K562 (cell line): ENCODE data around the gene DUSP9. TPM values are rescaled to one million over a fixed set of nuclear protein-coding genes. Genes with fewer than 3 reads are reported as not detected.

Source experiments
- CBFB ChIP-seq: sonication (generic); formaldehyde crosslinking; IDR thresholded peaks from 2 replicates; pipeline ENCODE4 v1.4.0; 2020; ENCODE audit warnings: mild to moderate bottlenecking, missing genetic modification reagents
- CBX8 ChIP-seq: fragments of 200-600 bp; sonication (generic); IDR thresholded peaks from 2 replicates; pipeline ENCODE4 v1.6.1; 2012; ENCODE audit warnings: borderline replicate concordance, mixed run types, low read depth, mild to moderate bottlenecking, moderate library complexity, mixed read lengths, low read length, control low read depth, inconsistent platforms; ENCODE audit not compliant: poor library complexity, severe bottlenecking; ENCODE audit errors: extremely low read depth
- CHD1 ChIP-seq: fragments of 200-600 bp; sonication (generic); IDR thresholded peaks from one replicate; pipeline ENCODE4 v1.6.1; 2012; ENCODE audit warnings: mild to moderate bottlenecking, moderate library complexity, low read length, inconsistent platforms
- FOXP4 ChIP-seq: sonication (generic); formaldehyde crosslinking; IDR thresholded peaks from 2 replicates; pipeline ENCODE4 v1.8.0; 2022; ENCODE audit warnings: mild to moderate bottlenecking, missing genetic modification reagents, borderline replicate concordance
- GATAD2A ChIP-seq: fragments of 450-650 bp; IDR thresholded peaks from 2 replicates; pipeline ENCODE4 v1.6.1; 2017
- KLF1 ChIP-seq: fragments of 450-650 bp; IDR thresholded peaks from 2 replicates; pipeline ENCODE4 v1.6.1; 2016; ENCODE audit warnings: missing genetic modification characterization, missing compliant biosample characterization
- REST ChIP-seq, 2 experiments: fragments of 450-650 bp; formaldehyde crosslinking in 1 of 2; IDR thresholded peaks; 2 replicates each; pipeline versions ENCODE4 v1.4.0 to v1.6.1; 2014 to 2020; ENCODE audit warnings: mild to moderate bottlenecking in 2 of 2, borderline replicate concordance in 1 of 2, low read depth in 1 of 2
- SUPT5H ChIP-seq: fragments of 450-650 bp; IDR thresholded peaks from 2 replicates; pipeline ENCODE4 v1.6.1; 2016
- USF2 ChIP-seq: sonication (generic); formaldehyde crosslinking; IDR thresholded peaks from 2 replicates; pipeline ENCODE4 v1.5.0; 2020; ENCODE audit warnings: missing genetic modification reagents
- ZNF140 ChIP-seq: fragments of 250-450 bp; sonication (Bioruptor Pico); IDR thresholded peaks from 2 replicates; pipeline ENCODE4 v1.8.0; 2021; ENCODE audit warnings: moderate library complexity, mild to moderate bottlenecking, inconsistent platforms
- ZNF518B ChIP-seq: fragments of 250-450 bp; sonication (Bioruptor Pico); IDR thresholded peaks from 2 replicates; pipeline ENCODE4 v1.5.0; 2021; ENCODE audit warnings: mild to moderate bottlenecking, moderate library complexity
- ZNF79 ChIP-seq: fragments of 250-450 bp; sonication (Bioruptor Pico); IDR thresholded peaks from 2 replicates; pipeline ENCODE4 v1.4.0; 2020; ENCODE audit warnings: low read depth, mild to moderate bottlenecking, moderate library complexity
- polyA plus RNA-seq, 8 experiments: library from polyadenylated mRNA; depleted of rRNA in 4 of 8; stranded (reverse) in 5 of 8; unstranded in 3 of 8; fragments of >200 nt; fragmentation: Nextera tagmentation in 2 of 8; fragmentation: Illumina TruSeq in 1 of 8; extraction: Ambion mirVana in 2 of 8; extraction: Trizol in 1 of 8; gene quantifications; 2 replicates each; pipeline versions ENCODE4 v1.2.1 to v1.2.3, GENCODE V29; 2011 to 2014; ENCODE audit warnings: inconsistent platforms in 1 of 8, missing spikeins in 1 of 8
- total RNA-seq, 7 experiments: library from RNA; depleted of rRNA in 6 of 7; stranded (reverse); fragments of >200 nt in 6 of 7; fragmentation: Illumina TruSeq in 2 of 7; extraction: Trizol in 2 of 7; gene quantifications; 2 replicates each; pipeline versions ENCODE4 v1.2.1 to v1.2.3, GENCODE V29; 2011 to 2021; ENCODE audit warnings: low replicate concordance in 1 of 7

Gene DUSP9
- total and polyA plus RNA-seq, 9 of the 15 experiments (the other 6 are each of a cell fraction or from before 2014, with no cell fraction given): 0.11 to 14.1 (median 5.5) TPM

- TF ChIP-seq FOXP4 (CRISPR knock-in tag) (no peak), ZNF518B (CRISPR knock-in tag) (no peak), GATAD2A (no peak), ZNF79 (CRISPR knock-in tag) (no peak), REST (IDR thresholded peaks at IDR 0.05; ENCODE audit: borderline replicate concordance) (peak; percentile 22; the same call in 1 of the 2 replicates), REST (CRISPR knock-in tag; IDR thresholded peaks at IDR 0.05; ENCODE audit: low read depth) (no peak), KLF1 (tag) (no peak), CBX8 (no peak), USF2 (no peak), ZNF140 (CRISPR knock-in tag) (no peak), CBFB (CRISPR knock-in tag) (no peak), CHD1 (no peak), SUPT5H (no peak)
These were observed 2.5 kb upstream of the DUSP9 start (continued) for GRCh38 chrX:153644356-153645125.
